Liver (tissue), 9 donors: Measurements from ENCODE around the gene ELOA. TPM values are rescaled to one million over a fixed set of nuclear protein-coding genes. Genes with fewer than 3 reads are reported as not detected.

Source experiments
- DNase-seq: peaks from one replicate; pipeline ENCODE4 v3.0.0-alpha.2; 2017; ENCODE audit warnings: low spot score
- H3K27ac ChIP-seq, 2 donors: one replicate each; pipeline ENCODE4 v1.7.0; 2013; ENCODE audit warnings: inconsistent platforms in 2 of 2, low read length in 2 of 2, control low read depth in 1 of 2, low read depth in 1 of 2, mild to moderate bottlenecking in 1 of 2
- H3K27me3 ChIP-seq, 4 donors: one replicate each; pipeline versions ENCODE4 v1.6.1 to v1.7.0; 2013; ENCODE audit warnings: low read length in 3 of 4, inconsistent platforms in 1 of 4, mild to moderate bottlenecking in 1 of 4, moderate library complexity in 1 of 4; ENCODE audit not compliant: control insufficient read depth in 4 of 4, insufficient read depth in 4 of 4
- H3K36me3 ChIP-seq, 4 donors: one replicate each; pipeline versions ENCODE4 v1.6.1 to v1.7.0; 2013; ENCODE audit warnings: low read length in 3 of 4, mild to moderate bottlenecking in 3 of 4, low read depth in 1 of 4, moderate library complexity in 1 of 4; ENCODE audit not compliant: control insufficient read depth in 4 of 4, insufficient read depth in 3 of 4
- H3K4me1 ChIP-seq, 4 donors: one replicate each; pipeline versions ENCODE4 v1.6.1 to v1.7.0; 2013; ENCODE audit warnings: low read length in 3 of 4, mild to moderate bottlenecking in 3 of 4, moderate library complexity in 1 of 4; ENCODE audit not compliant: control insufficient read depth in 4 of 4, insufficient read depth in 4 of 4
- H3K4me3 ChIP-seq, 3 donors: one replicate each; pipeline versions ENCODE4 v1.6.1 to v1.7.0; 2013; ENCODE audit warnings: low read length in 3 of 3, control low read depth in 1 of 3, low read depth in 1 of 3, mild to moderate bottlenecking in 1 of 3
- H3K9ac ChIP-seq, 2 donors: one replicate each; pipeline ENCODE4 v1.7.0; 2013; ENCODE audit warnings: low read length in 2 of 2, mild to moderate bottlenecking in 2 of 2, moderate library complexity in 2 of 2, control low read depth in 1 of 2, low read depth in 1 of 2
- H3K9me3 ChIP-seq, 4 donors: one replicate each; pipeline versions ENCODE4 v1.6.1 to v1.7.0; 2013; ENCODE audit warnings: low read length in 3 of 4; ENCODE audit not compliant: control insufficient read depth in 4 of 4
- ATF3 ChIP-seq: IDR thresholded peaks from 2 replicates; pipeline ENCODE4 v1.6.1; 2016; ENCODE audit warnings: antibody characterized with exemption
- CTCF ChIP-seq: fragments of 150-350 bp; IDR thresholded peaks from 2 replicates; pipeline ENCODE4 v1.5.1; 2017; ENCODE audit warnings: improper control_type of control experiment, low read depth, low read length; ENCODE audit not compliant: missing input control
- EGR1 ChIP-seq, 2 donors: IDR thresholded peaks; 2 replicates each; pipeline ENCODE4 v1.6.1; 2016 to 2018; ENCODE audit warnings: antibody characterized with exemption in 2 of 2, low read depth in 2 of 2
- FOXA1 ChIP-seq: IDR thresholded peaks from 2 replicates; pipeline ENCODE4 v1.6.1; 2016; ENCODE audit warnings: antibody characterized with exemption
- FOXA2 ChIP-seq: IDR thresholded peaks from 2 replicates; pipeline ENCODE4 v1.6.1; 2016; ENCODE audit warnings: antibody characterized with exemption
- GABPA ChIP-seq, 2 donors: IDR thresholded peaks in 1 of 2; conservative IDR thresholded peaks in 1 of 2; 2 replicates each; pipeline ENCODE4 v1.6.1; 2016; ENCODE audit warnings: antibody characterized with exemption in 2 of 2, mild to moderate bottlenecking in 1 of 2, moderate library complexity in 1 of 2
- HNF4A ChIP-seq, 2 donors: conservative IDR thresholded peaks; 2 replicates each; pipeline ENCODE4 v1.6.1; 2016; ENCODE audit warnings: antibody characterized with exemption in 2 of 2, mild to moderate bottlenecking in 2 of 2
- HNF4G ChIP-seq: IDR thresholded peaks from 2 replicates; pipeline ENCODE4 v1.6.1; 2016; ENCODE audit warnings: antibody characterized with exemption
- JUND ChIP-seq, 2 donors: IDR thresholded peaks; 2 replicates each; pipeline ENCODE4 v1.6.1; 2016; ENCODE audit warnings: antibody characterized with exemption in 2 of 2
- MAX ChIP-seq: IDR thresholded peaks from 2 replicates; pipeline ENCODE4 v1.6.1; 2016; ENCODE audit warnings: antibody characterized with exemption
- NR2F2 ChIP-seq: IDR thresholded peaks from 2 replicates; pipeline ENCODE4 v1.6.1; 2016; ENCODE audit warnings: antibody characterized with exemption
- RAD21 ChIP-seq, 2 donors: IDR thresholded peaks; 2 replicates each; pipeline ENCODE4 v1.6.1; 2016; ENCODE audit warnings: antibody characterized with exemption in 2 of 2, mild to moderate bottlenecking in 2 of 2
- REST ChIP-seq: IDR thresholded peaks from 2 replicates; pipeline ENCODE4 v1.6.1; 2016; ENCODE audit warnings: antibody characterized with exemption, mild to moderate bottlenecking
- RXRA ChIP-seq, 2 donors: IDR thresholded peaks; 2 replicates each; pipeline ENCODE4 v1.6.1; 2017 to 2018; ENCODE audit warnings: antibody characterized with exemption in 2 of 2, mild to moderate bottlenecking in 1 of 2
- SP1 ChIP-seq: IDR thresholded peaks from 2 replicates; pipeline ENCODE4 v1.6.1; 2018; ENCODE audit warnings: antibody characterized with exemption, mild to moderate bottlenecking
- TAF1 ChIP-seq: conservative IDR thresholded peaks from 2 replicates; pipeline ENCODE4 v1.6.1; 2016; ENCODE audit warnings: antibody characterized with exemption, mild to moderate bottlenecking
- YY1 ChIP-seq: IDR thresholded peaks from 2 replicates; pipeline ENCODE4 v1.6.1; 2016; ENCODE audit warnings: antibody characterized with exemption, mild to moderate bottlenecking
- ZBTB33 ChIP-seq: IDR thresholded peaks from 2 replicates; pipeline ENCODE4 v1.6.1; 2016; ENCODE audit warnings: antibody characterized with exemption
- WGBS: extraction: QIAGEN DNeasy Blood & Tissue Kit; methylation state at CpG from one replicate; pipeline ENCODE4 v1.1.7; 2013; 5-methylcytosine and 5-hydroxymethylcytosine counted together
- polyA plus RNA-seq, 2 donors: library from polyadenylated mRNA; stranded (reverse) in 1 of 2; unstranded in 1 of 2; fragments of 200-250 nt in 1 of 2; fragments of >200 nt in 1 of 2; fragmentation: Nextera tagmentation in 1 of 2; extraction: Ambion mirVana in 1 of 2; gene quantifications; one replicate each; pipeline versions ENCODE4 v1.2.1 to v1.2.3, GENCODE V29; 2013 to 2015
- total RNA-seq, 2 donors: library from RNA; depleted of rRNA; stranded (reverse); fragments of >200 nt; gene quantifications; one replicate each; pipeline ENCODE4 v1.2.3, GENCODE V29; 2014
- donor health status: healthy.
- donor health status: healthy.
- donor health status: healthy.
- donor health status: healthy.
- donor health status: healthy.

ELOA gene
- total and polyA plus RNA-seq, 4 donors, result 11.1 to 34.9 (median 24.3) TPM

- no peaks in the 10 kb centered on the region for H3K27me3 ChIP-seq
- DNase-seq, result no peak
- no peak overlapping the region for H3K4me3 ChIP-seq
- TF ChIP-seq YY1 (no peak), HNF4A (conservative IDR thresholded peaks at IDR 0.05) (no peak), CTCF (no peak), SP1 (no peak), ATF3 (no peak)
- peaks cover 0 to 2% (median under 1%) of the 10 kb centered on the region in 4 donors for H3K36me3 ChIP-seq
- WGBS, result 93% methylated on average over 5 of the region's 5 CpGs
- no peak overlapping the region for H3K27ac ChIP-seq
- H3K9me3 ChIP-seq, result no peaks in the 10 kb centered on the region
- H3K4me1 ChIP-seq, result peaks cover 3 to 32% (median 19%) of the 10 kb centered on the region in 4 donors
- no peak overlapping the region for H3K9ac ChIP-seq
Observed at GRCh38 chr1:23741609-23742008, 1.7 kb upstream of the ELOA start.

- Histone ChIP-seq H3K27me3 (no peaks in the 10 kb centered on the region), H3K36me3 (peaks cover 0 to 5% (median 2%) of the 10 kb centered on the region in 4 donors), H3K9me3 (no peaks in the 10 kb centered on the region), H3K4me1 (peaks cover 3 to 43% (median 26%) of the 10 kb centered on the region in 4 donors), H3K27ac (peak overlapping the region; percentile 82 to 95), H3K4me3 (peak overlapping the region; percentile 70 to 98 (median 89)), H3K9ac (peak overlapping the region; percentile 56 to 58)
- peak; percentile 51 for DNase-seq
- no peak for TF ChIP-seq CTCF
- no peak for TF ChIP-seq REST
- no peak for TF ChIP-seq MAX
- TF ChIP-seq HNF4G, result no peak
- TF ChIP-seq ZBTB33, result no peak
- TF ChIP-seq ATF3, result no peak
- no peak for TF ChIP-seq GABPA (IDR thresholded peaks at IDR 0.05 in 1 of 2, conservative IDR thresholded peaks at IDR 0.05 in 1 of 2)
- TF ChIP-seq JUND (IDR thresholded peaks at IDR 0.05), result no peak
- no peak for TF ChIP-seq HNF4A (conservative IDR thresholded peaks at IDR 0.05)
- no peak for TF ChIP-seq TAF1
- no peak for TF ChIP-seq RAD21 (IDR thresholded peaks at IDR 0.05)
- TF ChIP-seq FOXA1, result no peak
- TF ChIP-seq SP1, result no peak
- TF ChIP-seq EGR1 (IDR thresholded peaks at IDR 0.05; ENCODE audit: low read depth in 2 of 2), result no peak
- no peak for TF ChIP-seq FOXA2
- TF ChIP-seq RXRA (IDR thresholded peaks at IDR 0.05), result no peak
- no peak for TF ChIP-seq YY1
- TF ChIP-seq NR2F2, result no peak
- 10% methylated on average over 28 of the region's 28 CpGs for WGBS
Observed at GRCh38 chr1:23742670-23743286, 493 bp upstream of the ELOA start.
